Tibial artery (tissue), 4 donors: ENCODE data around the gene CLEC11A.
"Not testable (repeated sequence)": the region's sequence is repeated elsewhere in the genome, so short reads cannot be mapped to it uniquely, and the experiment has no call there.

Experiments
- DNase-seq, 2 donors: peaks; one replicate each; pipeline ENCODE4 v3.0.0-alpha.2; 2019
- H3K27ac ChIP-seq, 2 donors: fragments of 200-600 bp; sonication (generic) in 1 of 2; 1 replicate in 1 of 2; 2 replicates in 1 of 2; pipeline ENCODE4 v1.5.1; 2018 to 2019; ENCODE audit warnings: mild to moderate bottlenecking in 1 of 2
- H3K27me3 ChIP-seq, 2 donors: fragments of 200-600 bp; sonication (generic) in 1 of 2; one replicate each; pipeline versions ENCODE4 v1.5.1 to v1.6.0; 2016 to 2019
- H3K36me3 ChIP-seq, 3 donors: fragments of 200-600 bp; sonication (generic) in 2 of 3; one replicate each; pipeline ENCODE4 v1.5.1; 2016 to 2019; ENCODE audit warnings: mild to moderate bottlenecking in 2 of 3
- H3K4me1 ChIP-seq, 4 donors: fragments of 200-600 bp; sonication (generic) in 2 of 4; 1 replicate in 3 of 4; 2 replicates in 1 of 4; pipeline ENCODE4 v1.5.1; 2016 to 2019
- H3K4me3 ChIP-seq, 2 donors: fragments of 200-600 bp; sonication (generic) in 1 of 2; 1 replicate in 1 of 2; 2 replicates in 1 of 2; pipeline ENCODE4 v1.5.1; 2018 to 2019; ENCODE audit warnings: mild to moderate bottlenecking in 2 of 2
- H3K9me3 ChIP-seq, 3 donors: fragments of 200-600 bp; sonication (generic) in 1 of 3; one replicate each; pipeline ENCODE4 v1.5.1; 2016 to 2019
- intact Hi-C: fragments of 100-400 bp; cut with DNase I; formaldehyde crosslinking; loops from one replicate; pipeline ENCODE4 v1.15.0; 2023; ENCODE audit warnings: low total_unique reads
- TF ChIP-seq, protein P1 (sequence below), 2 experiments: fragments of 200-600 bp in 1 of 2; fragments of 450-650 bp in 1 of 2; IDR thresholded peaks; one replicate each; pipeline ENCODE4 v1.5.1; 2017 to 2019; ENCODE audit warnings: antibody characterized with exemption in 2 of 2, mild to moderate bottlenecking in 1 of 2, moderate library complexity in 1 of 2

CLEC11A gene

DNA sequence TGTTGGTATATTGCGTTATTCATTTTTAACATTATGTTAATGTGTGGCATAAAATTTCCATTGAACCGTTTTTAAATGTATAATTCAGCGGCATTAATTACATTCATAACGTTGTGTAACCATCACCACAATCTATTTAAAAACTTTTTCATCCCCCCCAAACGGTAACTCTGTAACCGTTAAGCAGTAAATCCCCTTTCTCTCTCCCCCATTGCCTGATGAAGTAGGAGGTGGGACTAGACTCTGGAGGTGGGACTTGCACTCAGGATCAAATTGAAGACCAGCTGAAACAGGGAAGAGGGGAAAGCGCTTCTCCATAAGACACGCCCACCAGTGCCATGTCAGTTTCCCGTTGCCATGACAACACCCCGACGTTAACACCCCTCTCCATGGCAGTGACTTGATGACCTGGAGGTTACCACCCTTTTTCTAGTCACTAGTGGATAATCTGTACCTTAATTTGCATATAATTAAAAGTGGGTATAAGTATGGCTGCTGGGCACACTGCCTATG, 16.8 kb downstream of the CLEC11A start:
- no peaks in the 10 kb centered on the region for H3K36me3 ChIP-seq
- peaks cover 0 to 39% of the 10 kb centered on the region in 2 donors for H3K27me3 ChIP-seq
- TF ChIP-seq, protein P1, sequence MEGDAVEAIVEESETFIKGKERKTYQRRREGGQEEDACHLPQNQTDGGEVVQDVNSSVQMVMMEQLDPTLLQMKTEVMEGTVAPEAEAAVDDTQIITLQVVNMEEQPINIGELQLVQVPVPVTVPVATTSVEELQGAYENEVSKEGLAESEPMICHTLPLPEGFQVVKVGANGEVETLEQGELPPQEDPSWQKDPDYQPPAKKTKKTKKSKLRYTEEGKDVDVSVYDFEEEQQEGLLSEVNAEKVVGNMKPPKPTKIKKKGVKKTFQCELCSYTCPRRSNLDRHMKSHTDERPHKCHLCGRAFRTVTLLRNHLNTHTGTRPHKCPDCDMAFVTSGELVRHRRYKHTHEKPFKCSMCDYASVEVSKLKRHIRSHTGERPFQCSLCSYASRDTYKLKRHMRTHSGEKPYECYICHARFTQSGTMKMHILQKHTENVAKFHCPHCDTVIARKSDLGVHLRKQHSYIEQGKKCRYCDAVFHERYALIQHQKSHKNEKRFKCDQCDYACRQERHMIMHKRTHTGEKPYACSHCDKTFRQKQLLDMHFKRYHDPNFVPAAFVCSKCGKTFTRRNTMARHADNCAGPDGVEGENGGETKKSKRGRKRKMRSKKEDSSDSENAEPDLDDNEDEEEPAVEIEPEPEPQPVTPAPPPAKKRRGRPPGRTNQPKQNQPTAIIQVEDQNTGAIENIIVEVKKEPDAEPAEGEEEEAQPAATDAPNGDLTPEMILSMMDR (IDR thresholded peaks at IDR 0.05), result no peak
- DNase-seq, result no peak
- H3K4me3 ChIP-seq, result no peak overlapping the region
- intact Hi-C loops, result no loop called here
- no peaks in the 10 kb centered on the region for H3K9me3 ChIP-seq
- no peak overlapping the region for H3K27ac ChIP-seq
- no peaks in the 10 kb centered on the region for H3K4me1 ChIP-seq

DNA sequence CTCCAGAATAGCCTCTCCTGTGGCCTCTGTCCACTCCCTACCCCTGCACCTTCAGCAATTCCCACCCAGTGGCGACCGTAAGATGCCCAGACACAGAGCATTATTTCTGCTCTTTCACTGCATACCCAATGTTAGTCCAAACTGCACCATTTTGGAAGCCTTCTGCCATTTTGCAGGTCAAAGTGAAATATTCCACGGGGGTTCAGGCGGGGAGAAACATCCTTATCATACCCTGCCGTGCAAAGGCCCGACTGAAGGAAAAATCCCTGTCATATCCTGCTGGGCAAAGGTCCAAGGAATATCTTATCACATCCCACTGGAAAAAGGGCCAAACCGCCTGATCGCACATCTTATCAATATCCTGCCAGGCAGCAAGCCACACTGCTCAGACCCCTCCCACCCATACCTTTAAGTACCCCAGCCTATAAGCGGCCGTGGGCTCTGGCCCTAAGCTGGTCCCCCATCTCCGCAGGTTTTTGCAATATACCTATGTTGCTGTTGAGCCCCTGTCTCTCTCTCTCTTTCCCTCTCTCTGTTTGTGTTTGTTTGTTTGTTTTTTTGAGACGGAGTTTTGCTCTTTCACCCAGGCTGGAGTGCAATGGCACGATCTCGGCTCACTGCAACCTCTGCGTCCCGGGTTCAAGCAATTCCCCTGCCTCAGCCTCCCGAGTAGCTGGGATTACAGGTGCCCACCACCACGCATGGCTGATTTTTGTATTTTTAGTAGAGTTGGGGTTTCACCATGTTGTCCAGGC, 18.2 kb downstream of the CLEC11A start:
- TF ChIP-seq, protein P1 (IDR thresholded peaks at IDR 0.05), result no peak
- no peaks in the 10 kb centered on the region for H3K9me3 ChIP-seq
- peaks cover 0 to 31% of the 10 kb centered on the region in 2 donors for H3K27me3 ChIP-seq
- no peak for DNase-seq
- no peaks in the 10 kb centered on the region for H3K4me1 ChIP-seq
- H3K4me3 ChIP-seq, result no peak overlapping the region
- no peaks in the 10 kb centered on the region for H3K36me3 ChIP-seq
- H3K27ac ChIP-seq, result no peak overlapping the region
- intact Hi-C loops, result no loop called here

DNA sequence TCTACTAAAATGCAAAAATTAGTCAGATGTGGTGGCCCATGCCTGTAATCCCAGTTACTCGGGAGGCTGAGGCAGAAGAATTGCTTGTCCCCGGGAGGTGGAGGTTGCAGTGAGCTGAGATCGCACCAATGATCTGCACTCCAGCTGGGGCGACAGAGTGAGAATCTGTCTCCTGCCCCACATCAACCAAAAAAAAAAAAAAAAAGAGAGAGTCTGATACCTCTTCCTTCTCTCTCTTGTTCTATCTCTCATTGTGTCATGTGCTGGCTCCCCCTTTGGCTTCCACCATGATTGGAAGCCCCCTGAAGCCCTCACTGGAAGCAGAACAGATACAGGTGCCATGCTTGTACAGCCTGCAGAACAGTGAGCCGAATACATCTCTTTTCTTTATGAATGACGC, 20.4 kb downstream of the CLEC11A start:
- H3K4me3 ChIP-seq, result no peak overlapping the region
- H3K27ac ChIP-seq, result no peak overlapping the region
- no peaks in the 10 kb centered on the region for H3K4me1 ChIP-seq
- peaks cover 0 to 34% of the 10 kb centered on the region in 2 donors for H3K27me3 ChIP-seq
- no peaks in the 10 kb centered on the region for H3K9me3 ChIP-seq
- TF ChIP-seq, protein P1 (IDR thresholded peaks at IDR 0.05), result no peak
- no peaks in the 10 kb centered on the region for H3K36me3 ChIP-seq
- no peak for DNase-seq
- intact Hi-C loops, result no loop called here

DNA sequence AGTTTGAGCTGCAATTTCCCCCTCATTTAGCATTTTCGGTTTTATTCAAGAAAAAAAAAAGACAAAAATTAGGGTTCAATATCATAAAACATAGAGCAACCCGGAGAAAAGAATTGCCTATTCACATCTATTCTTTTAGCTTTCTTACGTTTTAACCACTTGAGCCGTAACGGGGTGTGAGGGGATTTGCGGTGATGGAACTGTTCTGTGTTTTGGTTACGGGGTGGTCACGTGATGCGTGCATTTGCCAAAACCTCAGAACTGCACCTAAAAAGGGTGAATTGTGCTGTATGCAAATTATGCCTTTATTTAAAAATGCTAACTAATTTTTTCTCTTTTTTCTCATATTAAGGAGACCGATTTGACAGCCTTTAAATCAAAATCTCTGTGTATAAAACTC, 22.1 kb downstream of the CLEC11A start:
- Histone ChIP-seq H3K36me3 (no peaks in the 10 kb centered on the region), H3K27ac (no peak overlapping the region), H3K27me3 (peaks cover 0 to 24% of the 10 kb centered on the region in 2 donors), H3K4me3 (no peak overlapping the region), H3K4me1 (no peaks in the 10 kb centered on the region), H3K9me3 (no peaks in the 10 kb centered on the region)
- intact Hi-C loops, result no loop called here
- TF ChIP-seq, protein P1 (IDR thresholded peaks at IDR 0.05), result no peak
- no peak for DNase-seq

DNA sequence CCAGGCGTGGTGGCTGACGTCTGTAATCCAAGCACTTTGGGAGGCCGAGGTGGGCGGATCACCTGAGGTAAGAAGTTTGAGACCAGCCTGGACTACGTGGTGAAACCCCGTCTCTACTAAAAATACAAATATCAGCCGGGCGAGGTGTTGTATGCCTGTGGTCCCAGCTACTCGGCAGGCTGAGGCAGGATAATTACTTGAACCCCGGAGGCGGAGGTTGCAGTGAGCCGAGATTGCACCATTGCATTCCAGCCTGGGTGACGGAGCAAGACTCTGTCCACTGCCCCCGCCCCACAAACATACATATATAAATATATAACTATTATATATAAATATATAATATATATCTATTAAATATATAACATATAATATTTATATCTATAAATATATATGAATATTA, 24.0 kb downstream of the CLEC11A start:
- peaks cover 0 to 14% of the 10 kb centered on the region in 2 donors for H3K27me3 ChIP-seq
- DNase-seq, H3K9me3 ChIP-seq, H3K36me3 ChIP-seq, H3K27ac ChIP-seq, intact Hi-C loops, H3K4me1 ChIP-seq, H3K4me3 ChIP-seq: not testable (repeated sequence)

DNA sequence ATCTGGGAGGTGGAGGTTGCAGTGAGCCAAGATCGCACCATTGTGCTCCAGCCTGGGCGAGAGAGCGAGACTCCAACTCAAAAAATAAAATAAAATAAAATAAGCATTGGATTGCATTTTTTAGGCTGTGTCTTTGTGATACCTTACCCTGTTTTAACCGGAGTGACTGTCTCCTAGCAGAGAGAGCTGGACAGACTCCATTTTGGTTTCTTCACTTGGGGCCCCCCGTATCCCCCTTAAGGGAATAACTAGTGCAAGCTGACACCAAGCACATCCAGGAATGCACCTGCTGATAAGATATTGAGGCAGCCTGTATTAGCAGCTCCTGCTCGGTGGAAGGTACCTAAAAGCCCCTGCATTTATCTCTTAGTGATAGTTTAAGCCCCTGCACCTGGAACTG, 26.3 kb downstream of the CLEC11A start:
- no peaks in the 10 kb centered on the region for H3K9me3 ChIP-seq
- DNase-seq, result no peak
- no peaks in the 10 kb centered on the region for H3K4me1 ChIP-seq
- TF ChIP-seq, protein P1 (IDR thresholded peaks at IDR 0.05), result no peak
- intact Hi-C loops, result no loop called here
- no peak overlapping the region for H3K4me3 ChIP-seq
- H3K36me3 ChIP-seq, result no peaks in the 10 kb centered on the region
- H3K27ac ChIP-seq, result no peak overlapping the region
- peaks cover 0 to 21% of the 10 kb centered on the region in 2 donors for H3K27me3 ChIP-seq
